Measurements from ENCODE around the gene CASQ1. TPM values are rescaled to one million over a fixed set of nuclear protein-coding genes. Genes with fewer than 3 reads are reported as not detected.

CASQ1 gene
- total RNA-seq, 1 experiment from 2014 or later: 0.46 TPM

DNA sequence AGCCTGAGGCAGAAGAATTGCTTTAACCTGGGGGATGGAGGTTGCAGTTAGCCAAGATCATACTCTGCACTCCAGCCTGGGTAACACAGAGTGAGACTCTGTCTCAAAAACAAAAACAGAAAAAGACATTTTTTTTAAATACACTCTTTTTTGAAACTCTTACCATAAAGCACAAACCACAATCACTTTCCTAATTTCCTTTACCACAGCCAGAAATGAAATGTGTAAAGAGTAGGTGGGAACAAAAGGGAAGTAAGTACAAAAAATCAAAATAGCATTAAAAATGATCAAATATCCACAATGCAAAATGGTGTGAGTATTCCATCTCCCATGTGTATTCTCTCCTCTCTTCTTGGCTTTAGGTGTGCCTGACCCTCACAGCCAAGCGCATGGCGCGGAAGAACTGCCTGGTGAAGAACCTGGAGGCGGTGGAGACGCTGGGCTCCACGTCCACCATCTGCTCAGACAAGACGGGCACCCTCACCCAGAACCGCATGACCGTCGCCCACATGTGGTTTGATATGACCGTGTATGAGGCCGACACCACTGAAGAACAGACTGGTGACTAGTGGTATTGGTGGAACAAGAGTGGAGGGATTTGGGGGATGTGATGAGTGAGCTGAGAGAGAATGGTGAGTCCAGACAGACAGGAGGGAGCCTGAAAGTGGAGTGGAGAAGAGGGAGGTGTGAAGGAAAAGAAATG, 24.1 kb upstream of the CASQ1 start:
- H3K4me1 Mint-ChIP-seq: peaks cover 53% of the 10 kb centered on the region
- H3K9me3 Mint-ChIP-seq: no peaks in the 10 kb centered on the region
- DNase-seq (ENCODE audit: low spot score) (no peak), ATAC-seq (no peak)
- H3K27ac Mint-ChIP-seq: no peak overlapping the region
- CTCF ChIA-PET: interaction anchor here (0.6 to 5.4 kb wide), 16 partner anchors 8 to 164 kb away, joined by 3 to 71 read pairs (median 6); partner anchors contain the start of genes ATP1A2 and CASQ1
- TF ChIP-seq ESRRA (CRISPR knock-in tag; IDR thresholded peaks at IDR 0.05; ENCODE audit: borderline replicate concordance): no peak
- TF ChIP-seq MYBL2 (CRISPR knock-in tag; IDR thresholded peaks at IDR 0.05): no peak
- TF ChIP-seq NFE2L1 (CRISPR knock-in tag; IDR thresholded peaks at IDR 0.05): no peak
- TF ChIP-seq FOXP1 (CRISPR knock-in tag; IDR thresholded peaks at IDR 0.05; ENCODE audit: borderline replicate concordance): no peak
- TF ChIP-seq ZBTB21 (CRISPR knock-in tag; IDR thresholded peaks at IDR 0.05; ENCODE audit: borderline replicate concordance): no peak
- TF ChIP-seq ETV6 (CRISPR knock-in tag; IDR thresholded peaks at IDR 0.05): no peak
- no peak for TF ChIP-seq ZNF263 (CRISPR knock-in tag; IDR thresholded peaks at IDR 0.05; ENCODE audit: low read depth)
- TF ChIP-seq SP1 (CRISPR knock-in tag; conservative IDR thresholded peaks at IDR 0.05): no peak
- no peak for TF ChIP-seq TP53 (CRISPR knock-in tag; IDR thresholded peaks at IDR 0.05)
- TF ChIP-seq, protein P1, sequence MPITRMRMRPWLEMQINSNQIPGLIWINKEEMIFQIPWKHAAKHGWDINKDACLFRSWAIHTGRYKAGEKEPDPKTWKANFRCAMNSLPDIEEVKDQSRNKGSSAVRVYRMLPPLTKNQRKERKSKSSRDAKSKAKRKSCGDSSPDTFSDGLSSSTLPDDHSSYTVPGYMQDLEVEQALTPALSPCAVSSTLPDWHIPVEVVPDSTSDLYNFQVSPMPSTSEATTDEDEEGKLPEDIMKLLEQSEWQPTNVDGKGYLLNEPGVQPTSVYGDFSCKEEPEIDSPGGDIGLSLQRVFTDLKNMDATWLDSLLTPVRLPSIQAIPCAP (CRISPR knock-in tag; IDR thresholded peaks at IDR 0.05): no peak
- no peak for TF ChIP-seq ZNF138 (CRISPR knock-in tag; conservative IDR thresholded peaks at IDR 0.05)
- POLR2A ChIA-PET: no interaction called here
- peaks cover 14% of the 10 kb centered on the region for H3K27me3 Mint-ChIP-seq (ENCODE audit: low read depth)
- no peaks in the 10 kb centered on the region for H3K36me3 Mint-ChIP-seq
- no peak overlapping the region for H3K4me3 Mint-ChIP-seq

- H3K4me3 Mint-ChIP-seq: no peak overlapping the region
- no peaks in the 10 kb centered on the region for H3K36me3 Mint-ChIP-seq
- H3K27me3 Mint-ChIP-seq (ENCODE audit: low read depth): peaks cover 14% of the 10 kb centered on the region
- CTCF ChIA-PET: interaction anchor here (0.6 to 5.4 kb wide), 17 partner anchors 9 to 163 kb away, joined by 3 to 71 read pairs (median 7); partner anchors contain the start of genes ATP1A2, ATP1A4 and CASQ1
- no peaks in the 10 kb centered on the region for H3K9me3 Mint-ChIP-seq
- peaks cover 60% of the 10 kb centered on the region for H3K4me1 Mint-ChIP-seq
- DNase-seq (ENCODE audit: low spot score) (no peak), ATAC-seq (no peak)
- POLR2A ChIA-PET: no interaction called here
- H3K27ac Mint-ChIP-seq: no peak overlapping the region
- TF ChIP-seq, protein P2, sequence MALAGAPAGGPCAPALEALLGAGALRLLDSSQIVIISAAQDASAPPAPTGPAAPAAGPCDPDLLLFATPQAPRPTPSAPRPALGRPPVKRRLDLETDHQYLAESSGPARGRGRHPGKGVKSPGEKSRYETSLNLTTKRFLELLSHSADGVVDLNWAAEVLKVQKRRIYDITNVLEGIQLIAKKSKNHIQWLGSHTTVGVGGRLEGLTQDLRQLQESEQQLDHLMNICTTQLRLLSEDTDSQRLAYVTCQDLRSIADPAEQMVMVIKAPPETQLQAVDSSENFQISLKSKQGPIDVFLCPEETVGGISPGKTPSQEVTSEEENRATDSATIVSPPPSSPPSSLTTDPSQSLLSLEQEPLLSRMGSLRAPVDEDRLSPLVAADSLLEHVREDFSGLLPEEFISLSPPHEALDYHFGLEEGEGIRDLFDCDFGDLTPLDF (CRISPR knock-in tag; IDR thresholded peaks at IDR 0.05): no peak
These were observed 23.3 kb upstream of the CASQ1 start for GRCh38 chr1:160167056-160167455.

DNA sequence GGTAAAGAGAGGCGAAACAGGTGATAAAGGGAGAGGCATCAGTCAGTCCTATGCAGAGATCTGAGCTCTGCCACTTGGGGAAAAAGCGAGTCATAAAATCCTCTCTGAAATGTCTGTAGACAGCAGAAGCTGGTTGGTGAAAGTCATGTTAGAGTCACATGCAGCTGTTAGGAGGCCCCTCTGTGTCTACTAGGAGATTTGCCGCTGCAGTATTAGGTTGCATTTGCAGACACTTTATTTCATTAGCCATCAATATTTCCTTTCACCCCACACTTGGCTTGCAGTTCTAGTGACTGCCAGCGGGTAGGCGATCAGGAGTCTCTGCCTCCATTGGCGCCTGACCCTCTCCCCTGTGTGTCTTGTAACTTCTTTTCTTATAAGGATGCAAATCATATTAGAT, 22.8 kb upstream of the CASQ1 start:
- Mint-ChIP-seq H3K4me3 (no peak overlapping the region), H3K36me3 (no peaks in the 10 kb centered on the region), H3K9me3 (no peaks in the 10 kb centered on the region), H3K4me1 (peaks cover 61% of the 10 kb centered on the region), H3K27ac (no peak overlapping the region), H3K27me3 (ENCODE audit: low read depth) (peaks cover 15% of the 10 kb centered on the region)
- TF ChIP-seq, protein P3, sequence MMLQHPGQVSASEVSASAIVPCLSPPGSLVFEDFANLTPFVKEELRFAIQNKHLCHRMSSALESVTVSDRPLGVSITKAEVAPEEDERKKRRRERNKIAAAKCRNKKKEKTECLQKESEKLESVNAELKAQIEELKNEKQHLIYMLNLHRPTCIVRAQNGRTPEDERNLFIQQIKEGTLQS (CRISPR knock-in tag; conservative IDR thresholded peaks at IDR 0.05): no peak
- no peak for TF ChIP-seq TP53 (CRISPR knock-in tag; IDR thresholded peaks at IDR 0.05)
- TF ChIP-seq HMGA2 (CRISPR knock-in tag; IDR thresholded peaks at IDR 0.05): no peak
- TF ChIP-seq FOXK1 (CRISPR knock-in tag; IDR thresholded peaks at IDR 0.05): no peak
- ChIA-PET CTCF (interaction anchor here (0.7 to 5.4 kb wide), 16 partner anchors 9 to 163 kb away, joined by 3 to 71 read pairs (median 7); partner anchors contain the start of genes ATP1A2, ATP1A4 and CASQ1), POLR2A (interaction anchor here (0.7 kb wide), 1 partner anchor 55 kb away, joined by 8 read pairs; no protein-coding TSS in a partner anchor)
- ATAC-seq: no peak; the same call in 1 of the 2 replicates
- DNase-seq (ENCODE audit: low spot score): no peak

DNA sequence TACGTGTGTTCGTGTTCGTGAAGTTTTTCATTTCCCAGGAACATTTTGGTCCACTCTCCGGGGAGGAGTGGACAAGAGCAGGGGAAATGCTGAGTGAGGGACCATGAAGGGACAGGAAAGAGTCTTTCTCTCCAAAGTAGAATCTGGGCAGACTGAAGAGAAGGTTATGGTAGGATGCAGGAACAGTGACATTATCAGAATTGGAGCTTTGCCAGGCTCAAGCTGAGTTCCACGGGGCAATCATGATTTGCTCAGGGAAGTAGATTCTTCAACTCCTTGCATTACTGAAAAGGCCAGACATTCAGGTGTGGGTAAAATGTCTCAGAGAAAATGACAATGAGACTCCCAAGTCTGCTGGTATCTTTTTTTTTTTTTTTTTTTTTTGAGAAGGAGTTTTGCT, 22.4 kb upstream of the CASQ1 start:
- Mint-ChIP-seq H3K4me1 (peaks cover 64% of the 10 kb centered on the region), H3K4me3 (no peak overlapping the region), H3K27me3 (ENCODE audit: low read depth) (peaks cover 19% of the 10 kb centered on the region), H3K9me3 (no peaks in the 10 kb centered on the region), H3K36me3 (no peaks in the 10 kb centered on the region), H3K27ac (no peak overlapping the region; the same call in 1 of the 2 replicates)
- no peak for DNase-seq (ENCODE audit: low spot score)
- CTCF ChIA-PET: interaction anchor here (1.4 to 5.4 kb wide), 14 partner anchors 10 to 209 kb away, joined by 4 to 71 read pairs (median 11); partner anchors contain the start of genes ATP1A2 and CASQ1
- POLR2A ChIA-PET: interaction anchor here (0.7 kb wide), 1 partner anchor 56 kb away, joined by 8 read pairs; no protein-coding TSS in a partner anchor
- ATAC-seq: no peak
- no peak for TF ChIP-seq CTCF (IDR thresholded peaks at IDR 0.05)
- no peak for TF ChIP-seq USF2 (CRISPR knock-in tag; IDR thresholded peaks at IDR 0.05)

Measured in WTC11 (cell line).